Esophagus muscularis mucosa (tissue), 4 donors: ENCODE measurements around the gene LTBP1. TPM values are rescaled to one million over a fixed set of nuclear protein-coding genes. Genes with fewer than 3 reads are reported as not detected.

ENCODE experiments used
- DNase-seq: peaks from one replicate; pipeline ENCODE4 v3.0.0-alpha.2; 2017; ENCODE audit errors: extremely low spot score
- H3K27ac ChIP-seq, 4 donors: fragments of 200-600 bp; sonication (generic); replicated peaks in 1 of 4; 1 replicate in 3 of 4; 2 replicates in 1 of 4; pipeline ENCODE4 v1.5.1; 2016 to 2019; ENCODE audit warnings: mild to moderate bottlenecking in 1 of 4
- H3K27me3 ChIP-seq, 4 donors: fragments of 200-600 bp; sonication (generic); one replicate each; pipeline versions ENCODE4 v1.5.1 to v1.6.0; 2016 to 2019
- H3K36me3 ChIP-seq, 4 donors: fragments of 200-600 bp; sonication (generic); one replicate each; pipeline ENCODE4 v1.5.1; 2016 to 2019
- H3K4me1 ChIP-seq, 4 donors: fragments of 200-600 bp; sonication (generic); one replicate each; pipeline ENCODE4 v1.5.1; 2016 to 2019
- H3K4me3 ChIP-seq, 4 donors: fragments of 200-600 bp; sonication (generic); 1 replicate in 2 of 4; 2 replicates in 2 of 4; pipeline ENCODE4 v1.5.1; 2016 to 2019; ENCODE audit warnings: mild to moderate bottlenecking in 4 of 4, moderate library complexity in 1 of 4
- H3K9me3 ChIP-seq, 4 donors: fragments of 200-600 bp; sonication (generic); 1 replicate in 3 of 4; 2 replicates in 1 of 4; pipeline ENCODE4 v1.5.1; 2016 to 2019
- EP300 ChIP-seq: sonication (generic); formaldehyde crosslinking; IDR thresholded peaks from one replicate; pipeline ENCODE4 v1.6.1; 2017; ENCODE audit warnings: antibody characterized with exemption
- POLR2A ChIP-seq: fragments of 450-650 bp; IDR thresholded peaks from one replicate; pipeline ENCODE4 v1.6.1; 2017; ENCODE audit warnings: antibody characterized with exemption, moderate library complexity, mild to moderate bottlenecking, low read depth
- POLR2AphosphoS5 ChIP-seq, 2 donors: sonication (generic); formaldehyde crosslinking; IDR thresholded peaks; one replicate each; pipeline ENCODE4 v1.6.1; 2017; ENCODE audit warnings: antibody characterized with exemption in 2 of 2
- WGBS: methylation state at CpG from one replicate; pipeline ENCODE4 v1.1.5; 2018; 5-methylcytosine and 5-hydroxymethylcytosine counted together
- intact Hi-C: fragments of 100-400 bp; cut with DNase I; formaldehyde crosslinking; loops from one replicate; pipeline ENCODE4 v1.15.1; 2023
- total RNA-seq, 4 donors: library from RNA; depleted of rRNA; stranded (reverse); fragments of >200 nt; gene quantifications; one replicate each; pipeline versions ENCODE4 v1.1.0 to v1.2.1, GENCODE V29; 2016
- TF ChIP-seq, protein P1 (sequence below), 3 experiments: fragments of 200-600 bp in 2 of 3; fragments of 450-650 bp in 1 of 3; sonication (generic) in 2 of 3; IDR thresholded peaks; one replicate each; pipeline ENCODE4 v1.5.1; 2017 to 2019; ENCODE audit warnings: antibody characterized with exemption in 3 of 3, mild to moderate bottlenecking in 2 of 3, moderate library complexity in 1 of 3

LTBP1 gene
- total RNA-seq, 4 donors from 2014 or later = 254 to 465 (median 368) TPM

DNA sequence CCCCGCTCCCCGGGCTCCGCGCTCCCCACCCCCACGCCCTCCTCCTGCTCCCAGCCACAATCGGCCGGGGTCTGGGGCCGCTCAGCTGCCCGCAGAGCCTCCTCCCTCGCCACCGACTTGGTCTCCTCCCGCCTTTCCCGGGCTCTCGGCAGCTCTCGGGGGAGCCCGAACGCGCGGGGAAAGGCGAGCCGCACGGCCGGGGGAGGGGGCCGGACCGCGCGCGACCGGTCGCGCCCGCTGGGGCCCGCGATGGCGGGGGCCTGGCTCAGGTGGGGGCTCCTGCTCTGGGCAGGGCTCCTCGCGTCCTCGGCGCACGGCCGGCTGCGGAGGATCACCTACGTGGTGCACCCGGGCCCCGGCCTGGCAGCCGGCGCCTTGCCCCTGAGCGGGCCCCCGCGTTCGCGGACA is 327 bp downstream of the LTBP1 start:
- Histone ChIP-seq H3K9me3 (no peaks in the 10 kb centered on the region), H3K27me3 (no peaks in the 10 kb centered on the region), H3K36me3 (no peaks in the 10 kb centered on the region), H3K4me3 (peak overlapping the region; percentile 76 to 93 (median 81)), H3K27ac (peak overlapping the region; percentile 93 to 98 (median 95)), H3K4me1 (peaks cover 15 to 32% (median 25%) of the 10 kb centered on the region in 4 donors)
- peak; percentile 81 for DNase-seq
- no peak for TF ChIP-seq EP300
- intact Hi-C loops = loop anchor here (2.0 to 10.0 kb wide), 5 partner anchors 70 to 638 kb away; no protein-coding TSS in a partner anchor
- WGBS = 1% methylated on average over 29 of the region's 52 CpGs

DNA sequence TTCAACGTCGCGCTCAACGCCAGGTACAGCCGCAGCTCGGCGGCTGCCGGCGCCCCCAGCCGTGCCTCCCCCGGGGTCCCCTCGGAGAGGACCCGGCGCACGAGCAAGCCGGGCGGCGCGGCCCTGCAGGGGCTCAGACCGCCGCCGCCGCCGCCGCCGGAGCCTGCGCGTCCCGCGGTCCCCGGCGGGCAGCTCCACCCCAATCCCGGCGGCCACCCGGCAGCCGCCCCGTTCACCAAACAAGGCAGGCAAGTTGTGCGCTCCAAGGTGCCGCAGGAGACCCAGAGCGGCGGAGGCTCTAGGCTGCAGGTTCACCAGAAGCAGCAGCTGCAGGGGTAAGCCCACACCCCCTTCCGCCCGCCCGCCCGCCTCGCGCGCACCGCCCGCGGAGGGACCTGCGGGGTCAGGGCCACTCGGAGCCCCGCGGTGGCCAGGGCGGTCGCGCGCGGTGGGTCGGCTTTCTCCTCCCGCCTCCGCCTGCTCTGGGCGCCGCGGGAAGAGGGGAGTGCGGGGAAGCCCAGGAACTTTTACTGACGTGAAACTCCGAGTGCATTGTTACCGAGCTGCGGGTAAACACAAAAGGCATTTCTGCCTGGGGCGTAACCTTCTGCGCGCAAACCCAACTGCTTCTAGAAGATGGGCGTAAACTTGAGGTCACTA is 861 bp downstream of the LTBP1 start:
- TF ChIP-seq POLR2AphosphoS5 (IDR thresholded peaks at IDR 0.05) (peak; percentile 51 to 62), POLR2A (no peak), EP300 (no peak)
- TF ChIP-seq, protein P1, sequence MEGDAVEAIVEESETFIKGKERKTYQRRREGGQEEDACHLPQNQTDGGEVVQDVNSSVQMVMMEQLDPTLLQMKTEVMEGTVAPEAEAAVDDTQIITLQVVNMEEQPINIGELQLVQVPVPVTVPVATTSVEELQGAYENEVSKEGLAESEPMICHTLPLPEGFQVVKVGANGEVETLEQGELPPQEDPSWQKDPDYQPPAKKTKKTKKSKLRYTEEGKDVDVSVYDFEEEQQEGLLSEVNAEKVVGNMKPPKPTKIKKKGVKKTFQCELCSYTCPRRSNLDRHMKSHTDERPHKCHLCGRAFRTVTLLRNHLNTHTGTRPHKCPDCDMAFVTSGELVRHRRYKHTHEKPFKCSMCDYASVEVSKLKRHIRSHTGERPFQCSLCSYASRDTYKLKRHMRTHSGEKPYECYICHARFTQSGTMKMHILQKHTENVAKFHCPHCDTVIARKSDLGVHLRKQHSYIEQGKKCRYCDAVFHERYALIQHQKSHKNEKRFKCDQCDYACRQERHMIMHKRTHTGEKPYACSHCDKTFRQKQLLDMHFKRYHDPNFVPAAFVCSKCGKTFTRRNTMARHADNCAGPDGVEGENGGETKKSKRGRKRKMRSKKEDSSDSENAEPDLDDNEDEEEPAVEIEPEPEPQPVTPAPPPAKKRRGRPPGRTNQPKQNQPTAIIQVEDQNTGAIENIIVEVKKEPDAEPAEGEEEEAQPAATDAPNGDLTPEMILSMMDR (IDR thresholded peaks at IDR 0.05) = no peak
- H3K27ac ChIP-seq = peak overlapping the region; percentile 93 to 98 (median 95)
- WGBS = 24% methylated on average over 7 of the region's 75 CpGs
- DNase-seq = peak; percentile 88
- H3K4me3 ChIP-seq = peak overlapping the region; percentile 76 to 93 (median 81)
- peaks cover 15 to 32% (median 25%) of the 10 kb centered on the region in 4 donors for H3K4me1 ChIP-seq
- H3K9me3 ChIP-seq = no peaks in the 10 kb centered on the region
- no peaks in the 10 kb centered on the region for H3K36me3 ChIP-seq
- no peaks in the 10 kb centered on the region for H3K27me3 ChIP-seq
- intact Hi-C loops = loop anchor here (2.0 to 10.0 kb wide), 5 partner anchors 70 to 637 kb away; no protein-coding TSS in a partner anchor

- Histone ChIP-seq H3K27ac (peak overlapping the region; percentile 93 to 98 (median 95)), H3K4me1 (peaks cover 18 to 32% (median 25%) of the 10 kb centered on the region in 4 donors), H3K27me3 (no peaks in the 10 kb centered on the region), H3K4me3 (peak overlapping the region; percentile 76 to 93 (median 81)), H3K36me3 (no peaks in the 10 kb centered on the region), H3K9me3 (no peaks in the 10 kb centered on the region)
- TF ChIP-seq POLR2A = no peak
- TF ChIP-seq, protein P1 (IDR thresholded peaks at IDR 0.05) = no peak
- no peak for TF ChIP-seq EP300
- no peak for TF ChIP-seq POLR2AphosphoS5 (IDR thresholded peaks at IDR 0.05)
- 51% methylated on average over 3 of the region's 3 CpGs for WGBS
- no peak for DNase-seq
- intact Hi-C loops = loop anchor here (5.0 to 10.0 kb wide), 4 partner anchors 69 to 637 kb away; no protein-coding TSS in a partner anchor
Measured at GRCh38 chr2:32948266-32948665, 1.5 kb downstream of the LTBP1 start.

DNA sequence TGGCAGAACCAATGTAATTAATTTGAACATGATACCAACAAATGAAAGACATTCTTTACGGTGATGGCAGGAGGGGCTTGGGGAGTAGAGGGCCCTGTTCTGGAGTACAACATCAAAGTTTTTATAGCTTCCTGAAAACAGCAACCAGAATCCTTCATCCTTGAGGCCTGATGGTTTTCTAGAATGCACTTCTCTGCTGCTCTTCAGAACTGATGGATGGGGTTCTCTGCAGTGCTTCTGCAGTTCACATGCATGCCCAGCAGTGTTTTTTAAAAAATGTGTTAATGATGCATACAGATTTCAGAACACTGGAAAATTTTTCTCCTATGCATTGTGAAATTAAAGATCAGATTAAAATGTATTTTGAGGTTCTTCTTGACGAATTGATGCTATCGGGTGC is 2.5 kb downstream of the LTBP1 start:
- no peaks in the 10 kb centered on the region for H3K9me3 ChIP-seq
- no peak overlapping the region for H3K4me3 ChIP-seq
- WGBS = 87% methylated on average over 3 of the region's 3 CpGs
- no peak for DNase-seq
- no peak overlapping the region for H3K27ac ChIP-seq
- intact Hi-C loops = loop anchor here (5.0 to 10.0 kb wide), 4 partner anchors 68 to 636 kb away; no protein-coding TSS in a partner anchor
- TF ChIP-seq, protein P1 (IDR thresholded peaks at IDR 0.05) = no peak
- TF ChIP-seq POLR2A (no peak), EP300 (no peak), POLR2AphosphoS5 (IDR thresholded peaks at IDR 0.05) (no peak)
- H3K27me3 ChIP-seq = no peaks in the 10 kb centered on the region
- peaks cover 21 to 32% (median 27%) of the 10 kb centered on the region in 4 donors for H3K4me1 ChIP-seq
- no peaks in the 10 kb centered on the region for H3K36me3 ChIP-seq

GRCh38 chr2:32951672-32952071 is 4.9 kb downstream of the LTBP1 start:
- TF ChIP-seq, protein P1 (IDR thresholded peaks at IDR 0.05) = no peak
- TF ChIP-seq EP300 = no peak
- no peak for TF ChIP-seq POLR2AphosphoS5 (IDR thresholded peaks at IDR 0.05)
- no peak for TF ChIP-seq POLR2A
- WGBS = 88% methylated on average over 4 of the region's 4 CpGs
- Histone ChIP-seq H3K9me3 (no peaks in the 10 kb centered on the region), H3K4me3 (no peak overlapping the region), H3K27ac (no peak overlapping the region), H3K27me3 (no peaks in the 10 kb centered on the region), H3K36me3 (peaks cover 0 to 2% (median 0%) of the 10 kb centered on the region in 4 donors), H3K4me1 (peaks cover 14 to 27% (median 25%) of the 10 kb centered on the region in 4 donors)
- DNase-seq = no peak
- intact Hi-C loops = no loop called here
